Measurements from ENCODE around the gene VGLL2.

VGLL2 gene

GRCh38 chr6:117311310-117311709 lies 46.0 kb downstream of the VGLL2 start:
- H3K4me3 ChIP-seq (ENCODE audit: low read length): no peak overlapping the region
- TF ChIP-seq CTCF (IDR thresholded peaks at IDR 0.05; ENCODE audit: insufficient read depth, low read depth, low read length, missing control alignments): no peak
- DNase-seq (ENCODE audit: low read depth): no peak

- H3K4me3 ChIP-seq (ENCODE audit: low read length): no peak overlapping the region
- TF ChIP-seq CTCF (IDR thresholded peaks at IDR 0.05; ENCODE audit: insufficient read depth, low read depth, low read length, missing control alignments): no peak
- no peak for DNase-seq (ENCODE audit: low read depth)
These were observed 46.4 kb downstream of the VGLL2 start for GRCh38 chr6:117311726-117312125.

GRCh38 chr6:117317261-117317660 lies 51.9 kb downstream of the VGLL2 start:
- peak; percentile 57 for TF ChIP-seq CTCF (IDR thresholded peaks at IDR 0.05; ENCODE audit: insufficient read depth, low read depth, low read length, missing control alignments)
- peak; percentile 59 for DNase-seq (ENCODE audit: low read depth)
- no peak overlapping the region for H3K4me3 ChIP-seq (ENCODE audit: low read length)

All from epithelial cell of esophagus (primary cell).